ENCODE results near the gene NUP98.
"Not testable (repeated sequence)": the region's sequence is repeated elsewhere in the genome, so short reads cannot be mapped to it uniquely, and the experiment has no call there.

Gene NUP98

GRCh38 chr11:3659595-3660515 is 137.5 kb downstream of the NUP98 start:
- Histone ChIP-seq H3K36me3 (ENCODE audit: low read depth) (no peaks in the 10 kb centered on the region), H3K9me3 (ENCODE audit: severe bottlenecking) (no peaks in the 10 kb centered on the region), H3K27me3 (ENCODE audit: insufficient read depth, poor library complexity, severe bottlenecking) (no peaks in the 10 kb centered on the region), H3K27ac (ENCODE audit: poor library complexity, severe bottlenecking) (no peak overlapping the region), H3K4me1 (ENCODE audit: insufficient read depth, poor library complexity, severe bottlenecking) (no peaks in the 10 kb centered on the region), H3K4me3 (ENCODE audit: severe bottlenecking) (no peak overlapping the region)
- DNase-seq (ENCODE audit: low spot score) (no peak), ATAC-seq (ENCODE audit: low read depth) (no peak)
- TF ChIP-seq CTCF (IDR thresholded peaks at IDR 0.05; ENCODE audit: poor library complexity, severe bottlenecking) = no peak

- Histone ChIP-seq H3K27me3 (ENCODE audit: insufficient read depth, poor library complexity, severe bottlenecking) (no peaks in the 10 kb centered on the region), H3K9me3 (ENCODE audit: severe bottlenecking) (no peaks in the 10 kb centered on the region), H3K27ac (ENCODE audit: poor library complexity, severe bottlenecking) (no peak overlapping the region), H3K4me1 (ENCODE audit: insufficient read depth, poor library complexity, severe bottlenecking) (no peaks in the 10 kb centered on the region), H3K36me3 (ENCODE audit: low read depth) (no peaks in the 10 kb centered on the region), H3K4me3 (ENCODE audit: severe bottlenecking) (no peak overlapping the region)
- ATAC-seq (ENCODE audit: low read depth) (no peak), DNase-seq (ENCODE audit: low spot score) (no peak)
- no peak for TF ChIP-seq CTCF (IDR thresholded peaks at IDR 0.05; ENCODE audit: poor library complexity, severe bottlenecking)
These were observed 139.1 kb downstream of the NUP98 start for GRCh38 chr11:3658252-3658651.

- not testable (repeated sequence) for H3K4me1 ChIP-seq (ENCODE audit: insufficient read depth, poor library complexity, severe bottlenecking); DNase-seq (ENCODE audit: low spot score); H3K4me3 ChIP-seq (ENCODE audit: severe bottlenecking); H3K9me3 ChIP-seq (ENCODE audit: severe bottlenecking); H3K27ac ChIP-seq (ENCODE audit: poor library complexity, severe bottlenecking); H3K36me3 ChIP-seq (ENCODE audit: low read depth); ATAC-seq (ENCODE audit: low read depth); H3K27me3 ChIP-seq (ENCODE audit: insufficient read depth, poor library complexity, severe bottlenecking)
These were observed 140.0 kb downstream of the NUP98 start for GRCh38 chr11:3657331-3657730.

- ATAC-seq (ENCODE audit: low read depth) (no peak), DNase-seq (ENCODE audit: low spot score) (no peak)
- H3K36me3 ChIP-seq (ENCODE audit: low read depth) = no peaks in the 10 kb centered on the region
- no peaks in the 10 kb centered on the region for H3K9me3 ChIP-seq (ENCODE audit: severe bottlenecking)
- H3K4me3 ChIP-seq (ENCODE audit: severe bottlenecking) = no peak overlapping the region
- no peaks in the 10 kb centered on the region for H3K4me1 ChIP-seq (ENCODE audit: insufficient read depth, poor library complexity, severe bottlenecking)
- H3K27me3 ChIP-seq (ENCODE audit: insufficient read depth, poor library complexity, severe bottlenecking) = no peaks in the 10 kb centered on the region
- no peak for TF ChIP-seq CTCF (IDR thresholded peaks at IDR 0.05; ENCODE audit: poor library complexity, severe bottlenecking)
- no peak overlapping the region for H3K27ac ChIP-seq (ENCODE audit: poor library complexity, severe bottlenecking)
These were observed 141.8 kb downstream of the NUP98 start for GRCh38 chr11:3655547-3655946.

GRCh38 chr11:3652514-3652913 is 144.8 kb downstream of the NUP98 start:
- H3K36me3 ChIP-seq (ENCODE audit: low read depth); H3K9me3 ChIP-seq (ENCODE audit: severe bottlenecking); ATAC-seq (ENCODE audit: low read depth); DNase-seq (ENCODE audit: low spot score); H3K27ac ChIP-seq (ENCODE audit: poor library complexity, severe bottlenecking); H3K4me1 ChIP-seq (ENCODE audit: insufficient read depth, poor library complexity, severe bottlenecking); H3K4me3 ChIP-seq (ENCODE audit: severe bottlenecking): not testable (repeated sequence)
- H3K27me3 ChIP-seq (ENCODE audit: insufficient read depth, poor library complexity, severe bottlenecking) = peaks cover 10% of the 10 kb centered on the region

GRCh38 chr11:3649374-3649773 is 148.0 kb downstream of the NUP98 start:
- H3K4me1 ChIP-seq (ENCODE audit: insufficient read depth, poor library complexity, severe bottlenecking); H3K36me3 ChIP-seq (ENCODE audit: low read depth); DNase-seq (ENCODE audit: low spot score); H3K9me3 ChIP-seq (ENCODE audit: severe bottlenecking); H3K27ac ChIP-seq (ENCODE audit: poor library complexity, severe bottlenecking); ATAC-seq (ENCODE audit: low read depth); H3K4me3 ChIP-seq (ENCODE audit: severe bottlenecking): not testable (repeated sequence)
- peaks cover 10% of the 10 kb centered on the region for H3K27me3 ChIP-seq (ENCODE audit: insufficient read depth, poor library complexity, severe bottlenecking)

GRCh38 chr11:3648843-3649242 is 148.5 kb downstream of the NUP98 start:
- not testable (repeated sequence) for H3K36me3 ChIP-seq (ENCODE audit: low read depth); DNase-seq (ENCODE audit: low spot score); ATAC-seq (ENCODE audit: low read depth); H3K9me3 ChIP-seq (ENCODE audit: severe bottlenecking); H3K27ac ChIP-seq (ENCODE audit: poor library complexity, severe bottlenecking); H3K4me1 ChIP-seq (ENCODE audit: insufficient read depth, poor library complexity, severe bottlenecking); H3K4me3 ChIP-seq (ENCODE audit: severe bottlenecking)
- H3K27me3 ChIP-seq (ENCODE audit: insufficient read depth, poor library complexity, severe bottlenecking) = peaks cover 10% of the 10 kb centered on the region
